Activated T-cell treated with anti-CD3 and anti-CD28 coated beads, Interleukin-2, amount 50 U/mL, for 24 hours (primary cell): ENCODE measurements around the gene KRTAP4-12.
"Not testable (repeated sequence)": the region's sequence is repeated elsewhere in the genome, so short reads cannot be mapped to it uniquely, and the experiment has no call there.

Experiments used
- DNase-seq: peaks from one replicate; pipeline ENCODE4 v3.0.0-alpha.2; 2020
- H3K27ac Mint-ChIP-seq: 2 replicates; pipeline ENCODE4 v1.8.0; 2020; ENCODE audit warnings: mild to moderate bottlenecking, mixed read lengths
- H3K27me3 Mint-ChIP-seq: 2 replicates; pipeline ENCODE4 v1.8.0; 2020; ENCODE audit warnings: mixed read lengths
- H3K36me3 Mint-ChIP-seq: 2 replicates; pipeline ENCODE4 v1.8.0; 2020; ENCODE audit warnings: low read depth, mixed read lengths
- H3K4me1 Mint-ChIP-seq: 2 replicates; pipeline ENCODE4 v1.8.0; 2020; ENCODE audit warnings: low read depth, mixed read lengths
- H3K4me3 Mint-ChIP-seq: 2 replicates; pipeline ENCODE4 v1.8.0; 2020; ENCODE audit warnings: mild to moderate bottlenecking, moderate library complexity, mixed read lengths
- H3K9me3 Mint-ChIP-seq: 2 replicates; pipeline ENCODE4 v1.8.0; 2020; ENCODE audit warnings: mixed read lengths

KRTAP4-12 gene

DNA sequence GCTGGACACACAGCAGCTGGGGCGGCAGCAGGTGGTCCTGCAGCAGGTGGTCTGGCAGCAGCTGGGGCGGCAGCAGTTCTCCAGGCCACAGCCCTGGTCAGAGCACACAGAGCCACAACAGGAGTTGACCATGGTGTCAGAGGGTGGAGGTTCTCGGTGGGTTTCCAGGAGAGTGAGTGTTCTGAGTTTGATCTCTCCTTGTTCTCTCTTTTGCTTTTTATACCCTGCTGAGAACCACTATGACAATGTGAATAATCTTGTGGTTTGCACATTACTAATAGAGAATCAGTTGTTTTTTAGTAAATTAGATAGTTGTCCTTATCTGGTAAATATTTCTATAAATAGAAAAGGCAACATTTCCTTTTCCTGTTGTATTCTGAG lies at the start of gene KRTAP4-12:
TSS of gene KRTAP4-12 (minus strand) at position 192 of the 381 bp plus-strand sequence. CDS start at position 132, 60 bp downstream.
- H3K4me3 Mint-ChIP-seq = not testable (repeated sequence)

DNA sequence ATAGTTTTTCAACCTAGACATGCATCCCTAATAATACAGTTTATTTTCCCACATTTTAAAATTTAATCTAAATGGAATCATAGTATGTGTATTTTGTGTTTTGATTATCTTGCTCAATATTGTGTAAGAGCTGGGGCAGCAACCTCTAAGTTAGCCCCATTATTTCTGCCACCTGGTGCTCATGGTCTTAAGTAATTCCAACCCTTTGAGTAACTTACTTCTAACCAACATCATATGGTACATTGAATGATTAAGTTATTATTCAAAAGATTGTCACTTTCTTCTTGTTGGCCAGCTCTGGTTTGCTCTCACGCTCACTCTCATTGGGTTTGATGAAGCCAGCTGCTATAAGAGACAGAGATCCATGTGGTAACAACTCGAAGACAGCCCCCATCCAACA lies 47.9 kb upstream of the KRTAP4-12 start:
- Mint-ChIP-seq H3K27me3 (no peaks in the 10 kb centered on the region), H3K36me3 (no peaks in the 10 kb centered on the region), H3K27ac (no peak overlapping the region), H3K9me3 (no peaks in the 10 kb centered on the region), H3K4me1 (no peaks in the 10 kb centered on the region), H3K4me3 (no peak overlapping the region)
- DNase-seq = no peak

More for the DNA sequence above, at the start of gene KRTAP4-12:
- not testable (repeated sequence) for DNase-seq, H3K36me3 Mint-ChIP-seq, H3K9me3 Mint-ChIP-seq, H3K27ac Mint-ChIP-seq
- peaks cover 23% of the 10 kb centered on the region for H3K27me3 Mint-ChIP-seq
- H3K4me1 Mint-ChIP-seq = peaks cover 37% of the 10 kb centered on the region

DNA sequence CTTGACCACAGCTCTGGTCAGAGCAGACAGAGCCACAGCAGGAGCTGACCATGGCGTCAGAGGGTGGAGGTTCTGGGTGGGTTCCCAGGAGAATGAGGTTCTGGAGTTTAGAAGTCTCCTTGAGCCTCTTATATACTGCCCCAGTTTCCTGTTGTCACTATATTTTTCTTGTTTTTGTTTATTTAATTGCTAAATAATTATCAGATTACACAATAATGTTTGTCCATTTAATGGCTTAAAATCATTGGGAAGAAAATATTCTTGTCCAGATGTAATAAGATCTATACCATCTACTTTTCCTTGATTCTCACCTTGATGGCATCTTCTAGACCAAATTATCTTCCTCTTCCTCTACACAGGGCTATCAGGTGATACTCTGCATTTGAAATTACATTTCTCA lies 44.1 kb upstream of the KRTAP4-12 start, which contains the start of gene KRTAP4-3:
TSS of gene KRTAP4-3 (minus strand) at position 101 of the 400 bp plus-strand sequence. CDS start at position 52, 49 bp downstream.
- no peaks in the 10 kb centered on the region for H3K4me1 Mint-ChIP-seq
- no peak for DNase-seq
- no peak within 1 kb of the TSS for H3K27ac Mint-ChIP-seq
- H3K4me3 Mint-ChIP-seq = no peak within 1 kb of the TSS
- H3K9me3 Mint-ChIP-seq = no peaks in the 10 kb centered on the region
- no peaks in the 10 kb centered on the region for H3K27me3 Mint-ChIP-seq
- no peaks in the 10 kb centered on the region for H3K36me3 Mint-ChIP-seq

DNA sequence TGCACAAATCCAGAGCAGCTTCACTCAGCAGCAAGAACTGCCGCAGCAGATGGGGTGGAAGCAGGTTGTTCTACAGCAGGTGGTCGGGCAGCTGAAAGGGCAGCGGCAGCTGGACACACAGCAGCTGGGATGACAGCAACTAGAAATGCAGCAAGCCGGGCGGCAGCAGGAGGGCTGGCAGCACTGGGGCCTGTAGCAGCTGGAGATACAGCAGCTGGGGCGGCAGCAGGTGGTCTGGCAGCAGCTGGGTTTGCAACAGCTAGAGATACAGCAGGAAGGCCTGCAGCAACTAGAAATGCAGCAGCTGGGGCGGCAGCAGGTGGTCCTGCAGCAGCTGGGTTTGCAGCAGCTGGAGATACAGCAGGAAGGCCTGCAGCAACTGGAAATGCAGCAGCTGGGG lies 43.6 kb upstream of the KRTAP4-12 start:
- no peaks in the 10 kb centered on the region for H3K27me3 Mint-ChIP-seq
- H3K4me1 Mint-ChIP-seq = no peaks in the 10 kb centered on the region
- no peak for DNase-seq
- H3K4me3 Mint-ChIP-seq = no peak overlapping the region
- H3K27ac Mint-ChIP-seq = no peak overlapping the region
- H3K36me3 Mint-ChIP-seq = no peaks in the 10 kb centered on the region
- no peaks in the 10 kb centered on the region for H3K9me3 Mint-ChIP-seq

DNA sequence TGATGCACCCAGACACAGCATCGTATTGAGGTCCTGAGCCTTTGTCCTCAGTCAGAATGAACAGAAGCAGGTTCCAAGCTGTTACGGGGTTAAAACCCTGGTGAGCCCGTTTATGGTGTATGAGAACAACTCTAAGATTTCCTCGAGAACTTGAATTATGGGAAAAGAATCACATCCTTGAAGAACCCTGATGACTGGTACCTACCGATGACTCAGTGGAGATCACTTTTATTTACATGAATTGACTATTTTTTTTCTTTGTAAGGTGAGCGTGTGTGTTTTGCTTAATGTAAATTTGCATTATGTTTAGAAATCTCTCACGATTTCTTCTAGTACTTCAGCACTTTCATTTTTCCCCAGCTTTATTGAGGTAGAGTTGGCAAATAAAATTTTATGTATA lies 39.8 kb upstream of the KRTAP4-12 start:
- H3K27ac Mint-ChIP-seq = no peak overlapping the region
- no peaks in the 10 kb centered on the region for H3K9me3 Mint-ChIP-seq
- H3K4me1 Mint-ChIP-seq = no peaks in the 10 kb centered on the region
- no peak for DNase-seq
- peaks cover 6% of the 10 kb centered on the region for H3K27me3 Mint-ChIP-seq
- no peak overlapping the region for H3K4me3 Mint-ChIP-seq
- H3K36me3 Mint-ChIP-seq = no peaks in the 10 kb centered on the region

DNA sequence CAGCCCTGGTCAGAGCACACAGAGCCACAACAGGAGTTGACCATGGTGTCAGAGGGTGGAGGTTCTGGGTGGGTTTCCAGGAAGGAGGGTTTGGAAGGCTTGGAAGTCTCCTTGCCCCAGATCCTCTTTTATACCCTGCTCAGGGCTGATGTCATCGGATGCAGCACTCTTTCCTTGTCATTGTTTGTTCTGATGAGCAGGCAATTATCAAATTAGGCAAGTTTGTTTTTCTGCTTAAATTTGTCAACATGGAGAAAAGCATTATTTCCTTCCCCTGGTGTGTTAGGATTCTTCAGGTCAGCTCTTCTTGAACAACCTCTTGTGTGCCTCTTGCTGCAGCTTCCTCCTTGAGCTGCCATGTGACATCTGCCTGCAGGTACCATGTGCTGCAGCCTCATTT lies 36.7 kb upstream of the KRTAP4-12 start, which contains the start of gene KRTAP4-4:
TSS of gene KRTAP4-4 (minus strand) at position 101 of the 400 bp plus-strand sequence. CDS start at position 44, 57 bp downstream.
- H3K9me3 Mint-ChIP-seq = no peaks in the 10 kb centered on the region

DNA sequence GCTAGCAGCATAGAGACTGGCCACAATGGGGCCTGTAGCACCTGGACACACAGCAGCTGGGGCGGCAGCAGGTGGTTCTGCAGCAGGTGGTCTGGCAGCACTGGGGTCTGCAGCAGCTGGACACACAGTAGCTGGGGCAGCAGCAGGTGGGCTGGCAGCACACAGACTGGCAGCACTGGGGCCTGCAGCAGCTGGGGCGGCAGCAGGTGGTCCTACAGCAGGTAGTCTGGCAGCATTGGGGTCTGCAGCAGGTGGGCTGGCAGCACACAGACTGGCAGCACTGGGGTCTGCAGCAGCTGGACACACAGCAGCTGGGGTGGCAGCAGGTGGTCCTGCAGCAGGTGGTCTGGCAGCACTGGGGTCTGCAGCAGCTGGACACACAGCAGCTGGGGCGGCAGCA lies 36.2 kb upstream of the KRTAP4-12 start:
- DNase-seq, H3K4me3 Mint-ChIP-seq, H3K9me3 Mint-ChIP-seq, H3K4me1 Mint-ChIP-seq, H3K27ac Mint-ChIP-seq, H3K36me3 Mint-ChIP-seq: not testable (repeated sequence)
- H3K27me3 Mint-ChIP-seq = peaks cover 19% of the 10 kb centered on the region

More for the DNA sequence above, 36.7 kb upstream of the KRTAP4-12 start, which contains the start of gene KRTAP4-4:
- Mint-ChIP-seq H3K36me3 (no peaks in the 10 kb centered on the region), H3K4me3 (no peak within 1 kb of the TSS), H3K27me3 (peaks cover 17% of the 10 kb centered on the region), H3K4me1 (no peaks in the 10 kb centered on the region), H3K27ac (no peak within 1 kb of the TSS)
- no peak for DNase-seq

DNA sequence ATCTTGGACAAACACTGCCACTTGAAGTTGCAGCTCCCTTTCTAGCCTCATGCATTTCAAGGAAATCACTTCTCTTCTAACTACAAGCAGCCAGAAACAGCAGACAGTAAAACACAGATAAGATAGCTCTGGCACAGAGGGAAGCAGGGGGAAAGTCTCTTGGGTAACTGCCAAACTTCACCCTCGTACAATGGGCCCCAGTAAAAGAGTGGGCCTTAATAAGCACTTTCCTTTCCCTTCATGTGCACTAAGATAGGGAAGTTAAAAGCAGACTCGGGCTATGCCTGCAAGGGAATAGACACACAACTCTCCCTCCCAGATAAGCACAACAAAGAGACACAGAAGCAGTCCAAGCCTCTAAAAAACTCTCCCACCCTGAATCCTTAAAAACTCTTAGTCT lies 29.9 kb upstream of the KRTAP4-12 start:
- Mint-ChIP-seq H3K27me3 (peaks cover 29% of the 10 kb centered on the region), H3K4me1 (no peaks in the 10 kb centered on the region), H3K36me3 (no peaks in the 10 kb centered on the region), H3K27ac (no peak overlapping the region), H3K9me3 (no peaks in the 10 kb centered on the region), H3K4me3 (no peak overlapping the region)
- no peak for DNase-seq

DNA sequence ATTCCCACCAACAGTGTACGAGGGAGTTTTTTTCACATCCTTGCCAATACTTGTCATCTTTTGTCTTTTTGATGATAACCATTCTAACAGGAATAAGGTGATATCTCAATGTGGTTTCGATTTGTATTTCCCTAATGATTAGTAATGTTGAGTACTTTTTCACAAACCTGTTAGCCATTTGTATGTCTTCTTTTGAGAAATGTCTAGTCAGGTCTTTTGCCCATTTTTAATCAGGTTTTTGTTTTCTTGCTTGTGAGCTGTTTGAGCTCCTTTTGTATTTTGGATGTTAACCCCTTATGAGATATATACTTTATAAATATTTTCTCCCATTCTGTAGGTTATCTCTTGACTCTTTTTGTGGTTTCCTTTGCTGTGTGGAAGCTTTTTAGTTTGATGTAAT lies 27.5 kb upstream of the KRTAP4-12 start:
- Mint-ChIP-seq H3K36me3 (no peaks in the 10 kb centered on the region), H3K4me1 (no peaks in the 10 kb centered on the region), H3K27ac (no peak overlapping the region), H3K9me3 (no peaks in the 10 kb centered on the region), H3K4me3 (no peak overlapping the region), H3K27me3 (peaks cover 27% of the 10 kb centered on the region)
- no peak for DNase-seq

DNA sequence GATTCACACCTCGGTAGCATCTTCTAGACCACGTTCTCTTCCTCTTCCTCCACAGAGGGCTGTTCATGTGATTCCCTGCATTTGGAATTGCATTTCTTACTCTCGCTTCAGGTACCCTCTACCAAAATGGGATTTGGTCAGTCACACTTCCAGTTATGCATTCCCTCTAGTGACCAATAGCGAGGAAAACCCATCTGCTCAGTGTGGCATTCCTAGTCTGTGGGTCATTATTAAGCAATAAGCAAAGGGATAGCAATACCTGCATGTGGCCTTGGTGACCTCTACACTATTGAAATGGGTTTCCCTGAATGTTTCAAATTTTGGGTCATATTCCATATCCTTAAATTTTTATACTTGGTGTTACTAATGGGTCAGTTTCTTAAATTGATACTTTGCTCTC lies 26.0 kb upstream of the KRTAP4-12 start:
- Mint-ChIP-seq H3K9me3 (no peaks in the 10 kb centered on the region), H3K27ac (no peak overlapping the region), H3K4me1 (no peaks in the 10 kb centered on the region), H3K27me3 (peaks cover 17% of the 10 kb centered on the region), H3K36me3 (no peaks in the 10 kb centered on the region), H3K4me3 (no peak overlapping the region)
- no peak for DNase-seq

DNA sequence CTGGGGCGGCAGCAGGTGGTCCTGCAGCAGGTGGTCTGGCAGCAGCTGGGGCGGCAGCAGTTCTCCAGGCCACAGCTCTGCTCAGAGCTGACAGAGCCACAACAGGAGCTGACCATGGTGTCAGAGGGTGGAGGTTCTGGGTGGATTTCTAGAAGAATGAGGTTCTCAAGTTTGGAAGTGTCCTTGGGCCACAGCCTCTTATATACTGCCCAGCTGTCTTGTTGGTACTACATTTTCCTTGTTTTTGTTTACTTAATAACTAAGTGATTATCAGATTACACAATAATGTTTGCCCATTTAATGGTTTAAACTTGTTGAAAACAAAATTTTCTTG lies 25.6 kb upstream of the KRTAP4-12 start, which contains the start of gene KRTAP4-5:
TSS of gene KRTAP4-5 (minus strand) at position 174 of the 334 bp plus-strand sequence. CDS start at position 116, 58 bp downstream.
- H3K27ac Mint-ChIP-seq = no peak within 1 kb of the TSS
- DNase-seq = no peak
- H3K4me1 Mint-ChIP-seq = no peaks in the 10 kb centered on the region
- H3K36me3 Mint-ChIP-seq = no peaks in the 10 kb centered on the region
- no peaks in the 10 kb centered on the region for H3K9me3 Mint-ChIP-seq
- H3K4me3 Mint-ChIP-seq = no peak within 1 kb of the TSS
- peaks cover 15% of the 10 kb centered on the region for H3K27me3 Mint-ChIP-seq

DNA sequence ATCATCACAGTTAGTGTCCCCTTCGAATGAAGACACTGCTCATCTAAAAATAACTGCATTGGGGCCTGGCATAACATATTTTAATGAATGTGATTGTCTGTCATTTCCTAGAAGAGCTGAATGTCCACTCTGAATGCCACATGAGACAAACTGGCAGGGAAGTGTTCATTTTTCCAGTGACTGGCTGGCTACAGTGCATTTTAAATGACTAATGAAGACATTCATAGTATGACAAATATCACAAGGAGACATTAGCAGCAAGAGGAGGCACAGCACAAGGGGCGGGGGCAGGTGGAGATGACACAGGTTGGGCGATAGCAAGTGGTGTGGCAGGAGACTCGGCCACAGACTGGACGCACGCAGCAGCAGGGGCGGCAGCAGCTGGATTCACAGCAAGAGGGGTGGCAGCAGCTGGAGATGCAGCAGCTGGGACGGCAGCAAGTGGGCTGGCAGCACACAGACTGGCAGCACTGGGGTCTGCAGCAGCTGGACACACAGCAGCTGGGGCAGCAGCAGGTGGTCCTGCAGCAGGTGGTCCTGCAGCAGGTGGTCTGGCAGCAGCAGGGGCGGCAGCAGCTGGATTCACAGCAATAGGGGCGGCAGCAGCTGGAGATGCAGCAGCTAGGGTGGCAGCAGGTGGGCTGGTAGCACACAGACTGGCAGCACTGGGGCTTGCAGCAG lies 25.1 kb upstream of the KRTAP4-12 start:
- peaks cover 14% of the 10 kb centered on the region for H3K27me3 Mint-ChIP-seq
- not testable (repeated sequence) for H3K4me3 Mint-ChIP-seq, H3K27ac Mint-ChIP-seq, H3K36me3 Mint-ChIP-seq, H3K4me1 Mint-ChIP-seq, DNase-seq, H3K9me3 Mint-ChIP-seq

DNA sequence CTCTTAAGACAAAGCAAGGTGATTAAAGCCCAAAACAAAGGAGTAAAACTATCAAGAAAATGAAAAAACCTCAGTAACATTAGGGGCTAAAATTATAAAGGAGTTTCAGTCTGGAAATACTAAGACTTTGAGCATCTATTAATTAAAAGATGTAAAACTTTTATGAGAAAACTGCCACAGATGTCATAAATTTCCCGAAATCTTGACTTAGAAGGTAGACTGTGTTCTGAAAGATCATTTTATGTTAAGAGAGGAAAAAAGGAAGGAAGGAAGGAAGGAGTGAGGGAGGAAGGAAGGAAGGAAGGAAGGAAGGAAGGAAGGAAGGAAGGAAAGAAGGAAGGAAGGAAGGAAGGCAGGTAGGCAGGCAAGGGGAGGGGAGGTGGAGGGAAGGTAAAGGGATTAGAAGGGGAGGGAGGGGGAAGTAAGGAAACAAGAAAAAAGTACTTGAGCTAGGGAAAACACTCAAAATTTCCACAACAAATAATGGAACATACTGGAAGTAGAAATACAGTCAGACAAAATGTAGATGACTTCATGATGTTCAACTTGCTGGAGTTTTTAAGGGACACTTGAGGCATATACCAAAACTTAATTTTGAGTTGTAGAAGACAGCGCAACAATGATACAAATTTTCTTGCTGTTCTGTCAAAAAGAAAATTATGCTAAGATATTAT lies 23.7 kb upstream of the KRTAP4-12 start:
- peaks cover 12% of the 10 kb centered on the region for H3K9me3 Mint-ChIP-seq
- no peaks in the 10 kb centered on the region for H3K4me1 Mint-ChIP-seq
- H3K36me3 Mint-ChIP-seq = peaks cover 4% of the 10 kb centered on the region
- no peak overlapping the region for H3K4me3 Mint-ChIP-seq
- no peak overlapping the region for H3K27ac Mint-ChIP-seq
- DNase-seq = no peak
- H3K27me3 Mint-ChIP-seq = peaks cover 6% of the 10 kb centered on the region

DNA sequence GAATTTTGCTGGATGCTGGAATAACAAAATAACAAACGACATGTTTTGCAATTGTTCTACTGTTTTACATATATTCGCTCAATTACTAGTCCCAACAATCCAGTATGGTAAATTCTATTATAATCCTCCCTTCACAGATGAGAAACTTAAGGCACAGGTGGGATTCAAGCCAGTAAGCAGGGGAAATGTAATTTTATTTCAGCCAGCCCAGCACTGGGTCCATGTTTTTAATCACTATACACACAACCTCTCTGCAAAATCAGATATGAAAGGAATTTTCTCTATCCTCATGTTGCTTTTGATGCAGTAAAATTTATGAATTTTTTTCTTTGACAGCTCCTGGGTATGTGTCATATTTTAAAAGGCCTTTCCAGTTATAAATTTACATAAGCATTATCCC lies 21.3 kb upstream of the KRTAP4-12 start:
- Mint-ChIP-seq H3K4me1 (no peaks in the 10 kb centered on the region), H3K36me3 (peaks cover 4% of the 10 kb centered on the region), H3K4me3 (no peak overlapping the region), H3K9me3 (peaks cover 18% of the 10 kb centered on the region), H3K27ac (no peak overlapping the region), H3K27me3 (peaks cover 11% of the 10 kb centered on the region)
- no peak for DNase-seq

DNA sequence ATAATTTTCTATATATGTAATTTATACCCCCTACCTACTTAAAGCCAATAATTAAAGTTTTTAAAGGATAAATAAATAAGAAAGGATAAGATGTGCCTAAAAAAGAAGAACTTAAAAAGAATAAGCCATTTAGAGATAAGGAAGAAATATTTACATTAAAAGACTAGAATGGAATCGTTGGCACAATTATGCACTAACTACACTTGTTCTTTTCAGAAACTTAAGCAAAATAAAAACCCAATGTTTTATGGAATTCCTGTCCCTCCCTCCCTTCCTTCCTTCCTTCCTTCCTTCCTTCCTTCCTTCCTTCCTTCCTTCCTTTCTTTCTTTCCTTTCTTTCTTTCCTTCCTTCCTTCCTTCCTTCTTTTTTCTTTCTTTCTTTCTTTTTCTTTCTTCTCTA lies 20.9 kb upstream of the KRTAP4-12 start:
- H3K4me3 Mint-ChIP-seq = no peak overlapping the region
- H3K4me1 Mint-ChIP-seq = no peaks in the 10 kb centered on the region
- peaks cover 11% of the 10 kb centered on the region for H3K27me3 Mint-ChIP-seq
- H3K36me3 Mint-ChIP-seq = peaks cover 4% of the 10 kb centered on the region
- H3K27ac Mint-ChIP-seq = no peak overlapping the region
- peaks cover 18% of the 10 kb centered on the region for H3K9me3 Mint-ChIP-seq
- DNase-seq = no peak
